Heart left ventricle (tissue), 16 donors: Measurements from ENCODE around the gene KIR2DL1. TPM values are rescaled to one million over a fixed set of nuclear protein-coding genes. Genes with fewer than 3 reads are reported as not detected.
A peak's percentile ranks its signal among the peaks of the same experiment; 100 is the strongest.
"Not testable (repeated sequence)": the region's sequence is repeated elsewhere in the genome, so short reads cannot be mapped to it uniquely, and the experiment has no call there.

Experiments used
- ATAC-seq, 4 donors: fragments of 200-7000 bp; cut with Tn5 transposase; one replicate each; pipeline ENCODE4 v1.9.1; 2020 to 2022; ENCODE audit warnings: moderate library complexity in 4 of 4, mild to moderate bottlenecking in 3 of 4, moderate number of reproducible peaks in 1 of 4
- DNase-seq, 5 donors: peaks; one replicate each; pipeline ENCODE4 v3.0.0-alpha.2; 2020
- H3K27ac ChIP-seq, 12 donors: fragments of 200-600 bp; sonication (generic) in 4 of 12; one replicate each; pipeline versions ENCODE4 v1.5.0 to v1.8.0; 2016 to 2022; ENCODE audit warnings: mild to moderate bottlenecking in 2 of 12
- H3K27me3 ChIP-seq, 9 donors: fragments of 200-600 bp; sonication (generic) in 2 of 9; one replicate each; pipeline versions ENCODE4 v1.5.1 to v1.8.0; 2016 to 2022; ENCODE audit warnings: mild to moderate bottlenecking in 3 of 9
- H3K36me3 ChIP-seq, 9 donors: fragments of 200-600 bp; sonication (generic) in 2 of 9; one replicate each; pipeline versions ENCODE4 v1.5.0 to v1.8.0; 2018 to 2022; ENCODE audit warnings: mild to moderate bottlenecking in 2 of 9
- H3K4me1 ChIP-seq, 12 donors: fragments of 200-600 bp; sonication (generic) in 4 of 12; one replicate each; pipeline versions ENCODE4 v1.5.0 to v1.8.0; 2016 to 2022; ENCODE audit warnings: mild to moderate bottlenecking in 3 of 12
- H3K4me3 ChIP-seq, 12 donors: fragments of 200-600 bp; sonication (generic) in 4 of 12; one replicate each; pipeline versions ENCODE4 v1.5.0 to v1.8.0; 2017 to 2022; ENCODE audit warnings: mild to moderate bottlenecking in 9 of 12, moderate library complexity in 4 of 12
- H3K9me3 ChIP-seq, 12 donors: fragments of 200-600 bp; sonication (generic) in 4 of 12; one replicate each; pipeline versions ENCODE4 v1.5.0 to v1.8.0; 2016 to 2022; ENCODE audit warnings: mild to moderate bottlenecking in 1 of 12
- CTCF ChIP-seq, 12 donors: fragments of 200-600 bp; sonication (generic) in 4 of 12; IDR thresholded peaks; one replicate each; pipeline versions ENCODE4 v1.5.0 to v1.8.0; 2018 to 2022; ENCODE audit warnings: antibody characterized with exemption in 12 of 12, mild to moderate bottlenecking in 5 of 12
- POLR2A ChIP-seq, 2 donors: fragments of 450-650 bp; IDR thresholded peaks; one replicate each; pipeline ENCODE4 v1.6.1; 2017; ENCODE audit warnings: antibody characterized with exemption in 2 of 2, mild to moderate bottlenecking in 2 of 2, moderate library complexity in 2 of 2
- WGBS, 4 donors: extraction: QIAGEN DNeasy Blood & Tissue Kit in 2 of 4; methylation state at CpG; one replicate each; pipeline versions ENCODE4 v1.1.5 to v1.1.7; 2013 to 2018; 5-methylcytosine and 5-hydroxymethylcytosine counted together
- intact Hi-C, 10 donors: fragments of 100-400 bp; cut with DNase I; formaldehyde crosslinking; loops; one replicate each; pipeline versions ENCODE4 v1.11.1 to v1.14.2; 2022
- polyA plus RNA-seq, 2 donors: library from polyadenylated mRNA; stranded (reverse); fragments of 200-250 nt; gene quantifications; one replicate each; pipeline ENCODE4 v1.2.3, GENCODE V29; 2013
- total RNA-seq, 9 donors: library from RNA; depleted of rRNA in 2 of 9; stranded (reverse); fragments of >200 nt in 2 of 9; fragmentation: NEBNext Ultra II Directional in 3 of 9; extraction: Animal tissue kit (Norgen Biotek cat#: 25700) in 3 of 9; gene quantifications; one replicate each; pipeline versions ENCODE4 v1.1.0 to v1.2.4, GENCODE V29; 2016 to 2023
- donor health status: ischemic (EF 13 %, LVEDD 7.1; RV severe dilation, severe dysfunction).
- donor health status: healthy with polysubstance abuse.
- donor health status: DM: no; HTN: yes; CAD: no.
- donor health status: DM: no; HTN: no; CAD: no.
- donor health status: ischemic (EF 25% LVEDD 6.9; RV normal size, moderate dysfunction).
- donor health status: ischemic (EF 25% LVEDD 5.7; RV mildly dilated, moderate dysfunction).
- donor health status: healthy.
- donor health status: DM: yes; HTN: yes; CAD: no.
- donor health status: ischemic (EF 35%, LVEDD 5.7; RV mildly dilated, moderate dysfunction).
- donor health status: nonischemic (EF 11% LVEDD 7.7; RV severe dilation, severe dysfunction).
- donor health status: DM: yes; HTN: yes; CAD: no.
- donor health status: PGD.
- donor health status: ischemic (EF 29% LVEDD 5.4; RV normal size, mild dysfunction).
- donor health status: nonischemic (EF 23%, LVEDD 6.1; RV moderate dilation, normal function).

KIR2DL1 gene
- total and polyA plus RNA-seq, 11 donors = 0.19 TPM; not detected in 10

GRCh38 chr19:54738715-54739114 is 30.9 kb upstream of the KIR2DL1 start:
- TF ChIP-seq POLR2A (IDR thresholded peaks at IDR 0.05) (no peak), CTCF (IDR thresholded peaks at IDR 0.05) (no peak)
- Histone ChIP-seq H3K27ac (no peak overlapping the region), H3K4me3 (no peak overlapping the region), H3K36me3 (no peaks in the 10 kb centered on the region), H3K27me3 (no peaks in the 10 kb centered on the region), H3K4me1 (no peaks in the 10 kb centered on the region), H3K9me3 (peaks cover 0 to 6% (median 0%) of the 10 kb centered on the region in 12 donors)
- DNase-seq (no peak), ATAC-seq (no peak)
- intact Hi-C loops = loop anchor here in 3 of 10 donors (2.0 to 5.0 kb wide), 2 partner anchors 109 to 110 kb away; no protein-coding TSS in a partner anchor
- 64 to 78% (median 70%) methylated on average over 1 of the region's 1 CpG for WGBS, 4 donors

- H3K4me3 ChIP-seq = no peak overlapping the region
- DNase-seq (no peak), ATAC-seq (no peak)
- intact Hi-C loops = loop anchor here in 3 of 10 donors (2.0 to 5.0 kb wide), 2 partner anchors 107 to 109 kb away; no protein-coding TSS in a partner anchor
- no peaks in the 10 kb centered on the region for H3K4me1 ChIP-seq
- no peaks in the 10 kb centered on the region for H3K9me3 ChIP-seq
- WGBS, 4 donors = 74 to 76% (median 74%) methylated on average over 13 of the region's 13 CpGs
- H3K27me3 ChIP-seq = no peaks in the 10 kb centered on the region
- no peak overlapping the region for H3K27ac ChIP-seq
- no peaks in the 10 kb centered on the region for H3K36me3 ChIP-seq
- TF ChIP-seq POLR2A (IDR thresholded peaks at IDR 0.05) (no peak), CTCF (IDR thresholded peaks at IDR 0.05) (no peak)
Measured at GRCh38 chr19:54739587-54740497, 29.8 kb upstream of the KIR2DL1 start.

- H3K27ac ChIP-seq, ATAC-seq, H3K4me3 ChIP-seq, H3K27me3 ChIP-seq, H3K36me3 ChIP-seq, H3K4me1 ChIP-seq, H3K9me3 ChIP-seq, DNase-seq, intact Hi-C loops: not testable (repeated sequence)
- WGBS, 4 donors = 56 to 61% (median 58%) methylated on average over 5 of the region's 5 CpGs
Measured at GRCh38 chr19:54741950-54742349, 27.6 kb upstream of the KIR2DL1 start.

GRCh38 chr19:54744080-54744479 is 25.5 kb upstream of the KIR2DL1 start:
- intact Hi-C loops, H3K27me3 ChIP-seq, ATAC-seq, H3K4me3 ChIP-seq, H3K4me1 ChIP-seq, DNase-seq, H3K36me3 ChIP-seq, H3K9me3 ChIP-seq, H3K27ac ChIP-seq: not testable (repeated sequence)
- WGBS, 4 donors = 65 to 73% (median 70%) methylated on average over 5 of the region's 5 CpGs

GRCh38 chr19:54747614-54748322 is 21.8 kb upstream of the KIR2DL1 start:
- peak in 1 of 5 donors; percentile 30 for DNase-seq
- WGBS, 4 donors = 64 to 77% (median 68%) methylated on average over 9 of the region's 9 CpGs
- ATAC-seq, H3K36me3 ChIP-seq, H3K27ac ChIP-seq, H3K4me3 ChIP-seq, H3K4me1 ChIP-seq, H3K9me3 ChIP-seq, H3K27me3 ChIP-seq, intact Hi-C loops: not testable (repeated sequence)

- DNase-seq, ATAC-seq, H3K9me3 ChIP-seq, intact Hi-C loops, H3K27me3 ChIP-seq, H3K4me3 ChIP-seq, H3K36me3 ChIP-seq, H3K27ac ChIP-seq, H3K4me1 ChIP-seq: not testable (repeated sequence)
- 34 to 58% (median 42%) methylated on average over 5 to 6 of the region's 6 CpGs for WGBS, 4 donors
Measured at GRCh38 chr19:54750276-54750675, 19.3 kb upstream of the KIR2DL1 start.

- H3K27ac ChIP-seq, H3K36me3 ChIP-seq, H3K4me1 ChIP-seq, intact Hi-C loops, H3K27me3 ChIP-seq, H3K9me3 ChIP-seq, H3K4me3 ChIP-seq, ATAC-seq, DNase-seq: not testable (repeated sequence)
- 63 to 80% (median 69%) methylated on average over 10 to 11 of the region's 12 CpGs for WGBS, 4 donors
Measured at GRCh38 chr19:54756204-54757110, 13.1 kb upstream of the KIR2DL1 start.

- H3K4me1 ChIP-seq, H3K9me3 ChIP-seq, H3K36me3 ChIP-seq, H3K27ac ChIP-seq, H3K27me3 ChIP-seq, DNase-seq, ATAC-seq, intact Hi-C loops, H3K4me3 ChIP-seq: not testable (repeated sequence)
- 49 to 62% (median 56%) methylated on average over 6 of the region's 6 CpGs for WGBS, 4 donors
Measured at GRCh38 chr19:54758577-54758976, 11.0 kb upstream of the KIR2DL1 start.
